GM23248 (cell line): Measurements from ENCODE around the gene SKP2. TPM values are rescaled to one million over a fixed set of nuclear protein-coding genes. Genes with fewer than 3 reads are reported as not detected.

Source experiments
- DNase-seq: peaks from one replicate; pipeline ENCODE4 v3.0.0-alpha.2; 2015
- H2AFZ ChIP-seq: fragments of 200-600 bp; sonication (generic); 2 replicates; pipeline ENCODE4 v1.6.1; 2016; ENCODE audit warnings: antibody characterized with exemption
- H3F3A ChIP-seq: fragments of 200-600 bp; sonication (generic); 2 replicates; pipeline ENCODE4 v1.6.1; 2016; ENCODE audit warnings: mild to moderate bottlenecking, antibody characterized with exemption, mixed run types; ENCODE audit not compliant: insufficient read depth
- H3K27ac ChIP-seq: fragments of 200-600 bp; sonication (generic); 2 replicates; pipeline ENCODE4 v1.5.1; 2016; ENCODE audit warnings: mild to moderate bottlenecking
- H3K27me3 ChIP-seq: fragments of 200-600 bp; sonication (generic); replicated peaks from 2 replicates; pipeline ENCODE4 v1.6.1; 2016; ENCODE audit warnings: mild to moderate bottlenecking; ENCODE audit not compliant: insufficient read depth
- H3K36me3 ChIP-seq: fragments of 200-600 bp; sonication (generic); 2 replicates; pipeline ENCODE4 v1.6.1; 2016; ENCODE audit warnings: low read depth, mild to moderate bottlenecking
- H3K4me1 ChIP-seq: fragments of 200-600 bp; sonication (generic); 2 replicates; pipeline ENCODE4 v1.6.1; 2016; ENCODE audit warnings: mild to moderate bottlenecking; ENCODE audit not compliant: insufficient read depth
- H3K4me2 ChIP-seq: fragments of 200-600 bp; sonication (generic); one replicate; pipeline ENCODE4 v1.6.1; 2016; ENCODE audit warnings: mild to moderate bottlenecking; ENCODE audit not compliant: unreplicated experiment
- H3K4me3 ChIP-seq: fragments of 200-600 bp; sonication (generic); 2 replicates; pipeline ENCODE4 v1.5.1; 2016; ENCODE audit warnings: mild to moderate bottlenecking
- H3K79me2 ChIP-seq: fragments of 200-600 bp; sonication (generic); 2 replicates; pipeline ENCODE4 v1.6.1; 2016; ENCODE audit warnings: mild to moderate bottlenecking; ENCODE audit not compliant: insufficient read depth
- H3K9ac ChIP-seq: fragments of 200-600 bp; sonication (generic); 2 replicates; pipeline ENCODE4 v1.6.1; 2016; ENCODE audit warnings: mild to moderate bottlenecking
- H3K9me2 ChIP-seq: fragments of 200-600 bp; sonication (generic); 2 replicates; pipeline ENCODE4 v1.6.1; 2016; ENCODE audit warnings: mixed run types, mild to moderate bottlenecking, moderate library complexity; ENCODE audit not compliant: insufficient read depth
- H3K9me3 ChIP-seq: fragments of 200-600 bp; sonication (generic); one replicate; pipeline ENCODE4 v1.6.1; 2017; ENCODE audit warnings: low read depth
- H4K20me1 ChIP-seq: fragments of 200-600 bp; sonication (generic); 2 replicates; pipeline ENCODE4 v1.6.0; 2016; ENCODE audit not compliant: insufficient read depth
- EZH2 ChIP-seq: fragments of 200-600 bp; sonication (generic); IDR thresholded peaks from 2 replicates; pipeline ENCODE4 v1.6.1; 2018; ENCODE audit warnings: antibody characterized with exemption, mild to moderate bottlenecking; ENCODE audit not compliant: insufficient read depth, poor library complexity, severe bottlenecking
- EZH2phosphoT487 ChIP-seq: fragments of 200-600 bp; sonication (generic); IDR thresholded peaks from 2 replicates; pipeline ENCODE4 v1.6.1; 2018; ENCODE audit warnings: antibody characterized with exemption, moderate library complexity, mild to moderate bottlenecking, low read depth; ENCODE audit not compliant: insufficient read depth
- WGBS, 2 experiments: methylation state at CpG; one replicate each; pipeline ENCODE4 v1.1.6; 2015 to 2017; ENCODE audit warnings: low lambda C conversion rate in 2 of 2, low coverage in 1 of 2; ENCODE audit errors: missing lambda C conversion rate in 2 of 2; 5-methylcytosine and 5-hydroxymethylcytosine counted together
- in situ Hi-C: fragments of 300-500 bp; cut with MboI; formaldehyde crosslinking; loops from 2 replicates; pipeline ENCODE4 v1.15.0; 2020
- polyA plus RNA-seq: library from polyadenylated mRNA; unstranded; fragments of >200 nt; fragmentation: Nextera tagmentation; extraction: Ambion mirVana; gene quantifications from 2 replicates; pipeline ENCODE4 v1.2.1, GENCODE V29; 2016
- total RNA-seq: library from RNA; depleted of rRNA; stranded (reverse); fragments of >200 nt; shearing (Covaris generic); gene quantifications from 2 replicates; pipeline ENCODE4 v1.2.3, GENCODE V29; 2014

The SKP2 gene
- total and polyA plus RNA-seq, 2 experiments from 2014 or later = 31.5 to 41.6 TPM

DNA sequence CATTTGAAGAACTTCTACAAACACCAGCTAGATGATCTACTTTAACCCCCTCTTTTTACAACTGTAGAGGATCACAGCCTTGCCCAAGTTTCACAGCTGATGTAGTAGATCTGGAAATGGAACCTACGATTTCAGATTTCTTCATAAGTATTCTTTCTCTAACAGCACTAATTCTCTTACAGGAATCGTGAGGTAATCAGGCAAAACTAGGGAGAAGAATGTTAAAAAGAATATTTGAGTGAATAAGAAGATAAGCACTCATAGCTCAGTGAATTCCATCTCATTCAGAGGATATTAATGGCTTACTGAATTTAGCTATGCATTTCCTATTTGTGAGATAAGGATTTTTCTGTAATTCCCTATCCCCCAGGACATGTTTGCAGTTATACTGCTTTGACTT, 47.7 kb downstream of the SKP2 start:
- no peak overlapping the region for H3K27ac ChIP-seq
- no peaks in the 10 kb centered on the region for H4K20me1 ChIP-seq
- no peaks in the 10 kb centered on the region for H3K27me3 ChIP-seq
- no peak overlapping the region for H2AFZ ChIP-seq
- H3K9me3 ChIP-seq = no peaks in the 10 kb centered on the region
- H3K4me3 ChIP-seq = no peak overlapping the region
- no peak overlapping the region for H3K9ac ChIP-seq
- H3K79me2 ChIP-seq = no peaks in the 10 kb centered on the region
- 76% methylated on average over 2 of the region's 2 CpGs for WGBS, 2 experiments
- H3K9me2 ChIP-seq = no peaks in the 10 kb centered on the region
- H3F3A ChIP-seq = no peaks in the 10 kb centered on the region
- TF ChIP-seq EZH2phosphoT487 (no peak), EZH2 (no peak)
- H3K4me2 ChIP-seq = no peak overlapping the region
- H3K36me3 ChIP-seq = peaks cover 44% of the 10 kb centered on the region
- in situ Hi-C loops = no loop called here
- peak; percentile 17 for DNase-seq
- H3K4me1 ChIP-seq = peaks cover 9% of the 10 kb centered on the region

- 91 to 94% methylated on average over 4 of the region's 4 CpGs for WGBS, 2 experiments
- DNase-seq = peak; percentile 40
- Histone ChIP-seq H3F3A (no peaks in the 10 kb centered on the region), H3K9me3 (no peaks in the 10 kb centered on the region), H3K27me3 (no peaks in the 10 kb centered on the region), H3K79me2 (no peaks in the 10 kb centered on the region), H3K4me3 (no peak overlapping the region), H3K4me2 (no peak overlapping the region), H3K9ac (no peak overlapping the region), H3K4me1 (peaks cover 9% of the 10 kb centered on the region), H3K27ac (no peak overlapping the region), H2AFZ (no peak overlapping the region), H4K20me1 (no peaks in the 10 kb centered on the region), H3K36me3 (peaks cover 36% of the 10 kb centered on the region), H3K9me2 (no peaks in the 10 kb centered on the region)
- in situ Hi-C loops = no loop called here
- TF ChIP-seq EZH2phosphoT487 (no peak), EZH2 (no peak)
Observed at GRCh38 chr5:36200513-36200912, 48.6 kb downstream of the SKP2 start.

GRCh38 chr5:36202521-36202961, 50.6 kb downstream of the SKP2 start:
- H2AFZ ChIP-seq = no peak overlapping the region
- H3K4me2 ChIP-seq = no peak overlapping the region
- DNase-seq = peak; percentile 41
- TF ChIP-seq EZH2 (no peak), EZH2phosphoT487 (no peak)
- no peaks in the 10 kb centered on the region for H3F3A ChIP-seq
- no peak overlapping the region for H3K9ac ChIP-seq
- H3K4me1 ChIP-seq = peaks cover 9% of the 10 kb centered on the region
- H3K27me3 ChIP-seq = no peaks in the 10 kb centered on the region
- no peaks in the 10 kb centered on the region for H3K9me3 ChIP-seq
- H3K4me3 ChIP-seq = no peak overlapping the region
- no peaks in the 10 kb centered on the region for H3K79me2 ChIP-seq
- no peaks in the 10 kb centered on the region for H4K20me1 ChIP-seq
- 96 to 99% methylated on average over 3 of the region's 3 CpGs for WGBS, 2 experiments
- no peaks in the 10 kb centered on the region for H3K9me2 ChIP-seq
- peaks cover 19% of the 10 kb centered on the region; the same call in 1 of the 2 replicates for H3K36me3 ChIP-seq
- in situ Hi-C loops = no loop called here
- H3K27ac ChIP-seq = no peak overlapping the region

DNA sequence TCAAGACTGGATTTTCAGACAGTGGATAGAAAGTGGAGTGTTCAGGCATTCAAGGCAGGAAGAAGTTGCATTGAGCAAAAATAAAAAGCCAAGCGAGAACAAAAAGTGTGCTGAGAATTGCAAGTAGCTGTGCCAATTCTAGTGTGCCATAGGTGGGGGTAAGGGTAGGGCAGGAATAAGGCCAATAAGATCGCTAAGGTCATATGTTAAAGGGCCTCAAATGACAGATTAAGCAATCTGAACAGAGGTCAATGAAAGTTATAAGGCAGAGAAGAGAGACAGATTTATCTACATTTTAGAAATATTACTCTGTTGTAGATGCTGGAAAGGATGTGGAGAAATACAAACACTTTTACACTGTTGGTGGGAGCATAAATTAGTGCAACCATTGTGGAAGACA, 53.4 kb downstream of the SKP2 start:
- WGBS, 2 experiments = 98 to 100% methylated on average over 2 of the region's 2 CpGs
- no peak for DNase-seq
- Histone ChIP-seq H3F3A (no peaks in the 10 kb centered on the region), H4K20me1 (no peaks in the 10 kb centered on the region), H3K27me3 (no peaks in the 10 kb centered on the region), H3K9ac (no peak overlapping the region), H3K4me2 (no peak overlapping the region), H3K9me2 (no peaks in the 10 kb centered on the region), H3K4me1 (no peaks in the 10 kb centered on the region), H3K79me2 (no peaks in the 10 kb centered on the region), H2AFZ (no peak overlapping the region), H3K27ac (no peak overlapping the region), H3K36me3 (peaks cover 22% of the 10 kb centered on the region; the same call in 1 of the 2 replicates), H3K9me3 (no peaks in the 10 kb centered on the region), H3K4me3 (no peak overlapping the region)
- TF ChIP-seq EZH2phosphoT487 = no peak
- TF ChIP-seq EZH2 = no peak
- in situ Hi-C loops = no loop called here

- in situ Hi-C loops = no loop called here
- no peak for TF ChIP-seq EZH2phosphoT487
- no peak for TF ChIP-seq EZH2
- Histone ChIP-seq H3K4me1 (no peaks in the 10 kb centered on the region), H3K27me3 (no peaks in the 10 kb centered on the region), H3K4me3 (no peak overlapping the region), H3K9ac (no peak overlapping the region), H3K27ac (no peak overlapping the region), H3K9me3 (no peaks in the 10 kb centered on the region), H2AFZ (no peak overlapping the region), H3K36me3 (peaks cover 23% of the 10 kb centered on the region; the same call in 1 of the 2 replicates), H3K4me2 (no peak overlapping the region), H3K79me2 (no peaks in the 10 kb centered on the region), H3F3A (no peaks in the 10 kb centered on the region), H4K20me1 (no peaks in the 10 kb centered on the region), H3K9me2 (no peaks in the 10 kb centered on the region)
- DNase-seq = no peak
Observed at GRCh38 chr5:36206913-36207312, 55.0 kb downstream of the SKP2 start.
